ENCODE measurements around the gene HFM1. TPM values are rescaled to one million over a fixed set of nuclear protein-coding genes. Genes with fewer than 3 reads are reported as not detected.
"Not testable (repeated sequence)": the region's sequence is repeated elsewhere in the genome, so short reads cannot be mapped to it uniquely, and the experiment has no call there.

The HFM1 gene
- polyA plus RNA-seq, 1 of the 3 experiments (the other 2 are of a cell fraction): 0.10 TPM

- no peak overlapping the region for H3K4me2 ChIP-seq
- no peak overlapping the region for H3K9ac ChIP-seq
- TF ChIP-seq TEAD4 (IDR thresholded peaks at IDR 0.05; ENCODE audit: borderline replicate concordance, insufficient read depth): no peak
- TF ChIP-seq TAF1 (IDR thresholded peaks at IDR 0.05; ENCODE audit: borderline replicate concordance, low read depth, low read length): no peak
- TF ChIP-seq YY1 (IDR thresholded peaks at IDR 0.05; ENCODE audit: low read depth): no peak
- no peak for TF ChIP-seq USF2 (IDR thresholded peaks at IDR 0.05; ENCODE audit: borderline replicate concordance, low read depth, low read length)
- H3K9me3 ChIP-seq: no peaks in the 10 kb centered on the region
- H3K27ac ChIP-seq (ENCODE audit: low read depth in 2 of 2, low read length in 1 of 2): no peak overlapping the region
- no peaks in the 10 kb centered on the region for H3K9me2 ChIP-seq
- H4K20me1 ChIP-seq (ENCODE audit: insufficient read depth): no peaks in the 10 kb centered on the region
- H3K36me3 ChIP-seq (replicated peaks in 1 of 2; ENCODE audit: control insufficient read depth in 1 of 2, insufficient read depth in 2 of 2, low read length in 1 of 2): no peaks in the 10 kb centered on the region
- H3K27me3 ChIP-seq (ENCODE audit: insufficient read depth): no peaks in the 10 kb centered on the region
- H3F3A ChIP-seq (replicated peaks; ENCODE audit: insufficient read depth): no peaks in the 10 kb centered on the region
- no peaks in the 10 kb centered on the region for H3K79me2 ChIP-seq (ENCODE audit: insufficient read depth)
- no peak overlapping the region for H3K4me3 ChIP-seq (ENCODE audit: low read depth in 2 of 2, low read length in 1 of 2)
- no peak overlapping the region for H2AFZ ChIP-seq (ENCODE audit: low read depth)
- 22% methylated on average over 1 of the region's 1 CpG for WGBS (ENCODE audit: low lambda C conversion rate)
- no peak for DNase-seq
- POLR2A ChIA-PET: no interaction called here
- CTCF ChIA-PET: no interaction called here
- H3K4me1 ChIP-seq (ENCODE audit: control insufficient read depth in 1 of 2, insufficient read depth in 2 of 2, low read depth in 1 of 2, low read length in 1 of 2): no peaks in the 10 kb centered on the region
Observed at GRCh38 chr1:91307784-91308409, 96.7 kb downstream of the HFM1 start.

- no peak for DNase-seq
- H3K36me3 ChIP-seq (replicated peaks in 1 of 2; ENCODE audit: control insufficient read depth in 1 of 2, insufficient read depth in 2 of 2, low read length in 1 of 2): no peaks in the 10 kb centered on the region
- ChIA-PET POLR2A (interaction anchor here (0.6 kb wide), 1 partner anchor 559 kb away, joined by 4 read pairs; no protein-coding TSS in a partner anchor), CTCF (no interaction called here)
- no peak overlapping the region for H3K9ac ChIP-seq
- H3K27me3 ChIP-seq (ENCODE audit: insufficient read depth): no peaks in the 10 kb centered on the region
- no peaks in the 10 kb centered on the region for H3F3A ChIP-seq (replicated peaks; ENCODE audit: insufficient read depth)
- no peaks in the 10 kb centered on the region for H3K9me2 ChIP-seq
- no peak overlapping the region for H3K4me3 ChIP-seq (ENCODE audit: low read depth in 2 of 2, low read length in 1 of 2)
- no peak overlapping the region for H2AFZ ChIP-seq (ENCODE audit: low read depth)
- no peak for TF ChIP-seq EZH2phosphoT487 (IDR thresholded peaks at IDR 0.05; ENCODE audit: borderline replicate concordance, low read depth)
- no peak for TF ChIP-seq RFX5 (IDR thresholded peaks at IDR 0.05; ENCODE audit: low read length)
- no peak for TF ChIP-seq GATA2 (CRISPR knock-in tag; IDR thresholded peaks at IDR 0.05)
- H3K27ac ChIP-seq (ENCODE audit: low read depth in 2 of 2, low read length in 1 of 2): no peak overlapping the region
- no peak overlapping the region for H3K4me2 ChIP-seq
- 3% methylated on average over 1 of the region's 1 CpG for WGBS (ENCODE audit: low lambda C conversion rate)
- no peaks in the 10 kb centered on the region for H3K79me2 ChIP-seq (ENCODE audit: insufficient read depth)
- no peaks in the 10 kb centered on the region for H3K4me1 ChIP-seq (ENCODE audit: control insufficient read depth in 1 of 2, insufficient read depth in 2 of 2, low read depth in 1 of 2, low read length in 1 of 2)
- H3K9me3 ChIP-seq: no peaks in the 10 kb centered on the region
- no peaks in the 10 kb centered on the region for H4K20me1 ChIP-seq (ENCODE audit: insufficient read depth)
Observed at GRCh38 chr1:91303165-91303564, 101.5 kb downstream of the HFM1 start.

GRCh38 chr1:91288843-91289553 lies 115.6 kb downstream of the HFM1 start:
- DNase-seq; H2AFZ ChIP-seq (ENCODE audit: low read depth); H3F3A ChIP-seq (replicated peaks; ENCODE audit: insufficient read depth); H3K27me3 ChIP-seq (ENCODE audit: insufficient read depth); H3K9me2 ChIP-seq; H3K4me3 ChIP-seq (ENCODE audit: low read depth in 2 of 2, low read length in 1 of 2); CTCF ChIA-PET; POLR2A ChIA-PET; H3K79me2 ChIP-seq (ENCODE audit: insufficient read depth); H3K27ac ChIP-seq (ENCODE audit: low read depth in 2 of 2, low read length in 1 of 2); H3K36me3 ChIP-seq (replicated peaks in 1 of 2; ENCODE audit: control insufficient read depth in 1 of 2, insufficient read depth in 2 of 2, low read length in 1 of 2); H3K4me1 ChIP-seq (ENCODE audit: control insufficient read depth in 1 of 2, insufficient read depth in 2 of 2, low read depth in 1 of 2, low read length in 1 of 2); H3K9ac ChIP-seq; H3K9me3 ChIP-seq; H3K4me2 ChIP-seq; H4K20me1 ChIP-seq (ENCODE audit: insufficient read depth): not testable (repeated sequence)
- 64% methylated on average over 15 of the region's 47 CpGs for WGBS (ENCODE audit: low lambda C conversion rate)

- H3K27ac ChIP-seq (ENCODE audit: low read depth in 2 of 2, low read length in 1 of 2); H3K4me2 ChIP-seq; CTCF ChIA-PET; H2AFZ ChIP-seq (ENCODE audit: low read depth); H3K36me3 ChIP-seq (replicated peaks in 1 of 2; ENCODE audit: control insufficient read depth in 1 of 2, insufficient read depth in 2 of 2, low read length in 1 of 2); H3K9me2 ChIP-seq; H3K27me3 ChIP-seq (ENCODE audit: insufficient read depth); H4K20me1 ChIP-seq (ENCODE audit: insufficient read depth); H3K9me3 ChIP-seq; DNase-seq; H3K79me2 ChIP-seq (ENCODE audit: insufficient read depth); H3K4me1 ChIP-seq (ENCODE audit: control insufficient read depth in 1 of 2, insufficient read depth in 2 of 2, low read depth in 1 of 2, low read length in 1 of 2); H3F3A ChIP-seq (replicated peaks; ENCODE audit: insufficient read depth); H3K4me3 ChIP-seq (ENCODE audit: low read depth in 2 of 2, low read length in 1 of 2); POLR2A ChIA-PET; H3K9ac ChIP-seq: not testable (repeated sequence)
- 40% methylated on average over 2 of the region's 13 CpGs for WGBS (ENCODE audit: low lambda C conversion rate)
Observed at GRCh38 chr1:91286962-91287317, 117.7 kb downstream of the HFM1 start.

- H3K4me3 ChIP-seq (ENCODE audit: low read depth in 2 of 2, low read length in 1 of 2); H3K9me3 ChIP-seq; H3K4me1 ChIP-seq (ENCODE audit: control insufficient read depth in 1 of 2, insufficient read depth in 2 of 2, low read depth in 1 of 2, low read length in 1 of 2); H3K9me2 ChIP-seq; H4K20me1 ChIP-seq (ENCODE audit: insufficient read depth); CTCF ChIA-PET; H3K79me2 ChIP-seq (ENCODE audit: insufficient read depth); H3K27ac ChIP-seq (ENCODE audit: low read depth in 2 of 2, low read length in 1 of 2); H3F3A ChIP-seq (replicated peaks; ENCODE audit: insufficient read depth); H3K27me3 ChIP-seq (ENCODE audit: insufficient read depth); POLR2A ChIA-PET; H3K9ac ChIP-seq; H2AFZ ChIP-seq (ENCODE audit: low read depth); DNase-seq; H3K4me2 ChIP-seq; H3K36me3 ChIP-seq (replicated peaks in 1 of 2; ENCODE audit: control insufficient read depth in 1 of 2, insufficient read depth in 2 of 2, low read length in 1 of 2): not testable (repeated sequence)
- WGBS (ENCODE audit: low lambda C conversion rate): 66% methylated on average over 7 of the region's 19 CpGs
Observed at GRCh38 chr1:91286259-91286961, 118.2 kb downstream of the HFM1 start.
